Measurements from ENCODE around the gene SPOCK1.

DNA sequence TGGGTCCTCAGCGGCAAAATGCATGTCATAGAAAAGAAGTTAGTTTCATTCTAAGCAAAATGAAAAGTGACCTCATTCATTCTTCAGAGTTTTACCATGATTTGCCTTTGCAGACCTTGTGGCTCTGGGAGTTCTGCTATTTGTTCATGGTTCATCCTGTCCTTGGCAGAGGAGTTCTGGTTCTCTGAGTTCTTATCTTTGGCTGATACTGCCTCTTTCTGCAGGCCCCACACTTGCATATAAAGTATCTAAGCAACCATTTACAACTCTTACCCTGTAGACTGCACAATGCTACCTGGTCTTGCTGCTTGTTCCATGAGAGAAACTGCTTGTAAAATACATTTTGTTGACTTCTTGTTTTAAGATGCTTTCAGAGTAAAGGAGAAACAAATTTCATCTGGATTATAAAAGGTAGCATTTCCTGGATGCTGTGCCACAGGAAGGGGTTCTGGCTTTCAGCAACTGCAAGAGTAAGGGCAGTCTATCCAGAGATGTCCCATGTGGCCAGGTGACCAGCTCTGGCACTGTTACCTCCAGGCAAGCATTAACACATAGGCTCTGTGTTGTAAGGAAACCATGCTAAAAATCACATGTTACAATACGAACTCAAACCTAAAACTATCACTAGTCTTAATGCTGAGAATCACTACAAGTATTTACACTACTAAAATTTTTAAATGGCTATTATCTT lies 513.2 kb downstream of the SPOCK1 start:
- TF ChIP-seq, protein P1, sequence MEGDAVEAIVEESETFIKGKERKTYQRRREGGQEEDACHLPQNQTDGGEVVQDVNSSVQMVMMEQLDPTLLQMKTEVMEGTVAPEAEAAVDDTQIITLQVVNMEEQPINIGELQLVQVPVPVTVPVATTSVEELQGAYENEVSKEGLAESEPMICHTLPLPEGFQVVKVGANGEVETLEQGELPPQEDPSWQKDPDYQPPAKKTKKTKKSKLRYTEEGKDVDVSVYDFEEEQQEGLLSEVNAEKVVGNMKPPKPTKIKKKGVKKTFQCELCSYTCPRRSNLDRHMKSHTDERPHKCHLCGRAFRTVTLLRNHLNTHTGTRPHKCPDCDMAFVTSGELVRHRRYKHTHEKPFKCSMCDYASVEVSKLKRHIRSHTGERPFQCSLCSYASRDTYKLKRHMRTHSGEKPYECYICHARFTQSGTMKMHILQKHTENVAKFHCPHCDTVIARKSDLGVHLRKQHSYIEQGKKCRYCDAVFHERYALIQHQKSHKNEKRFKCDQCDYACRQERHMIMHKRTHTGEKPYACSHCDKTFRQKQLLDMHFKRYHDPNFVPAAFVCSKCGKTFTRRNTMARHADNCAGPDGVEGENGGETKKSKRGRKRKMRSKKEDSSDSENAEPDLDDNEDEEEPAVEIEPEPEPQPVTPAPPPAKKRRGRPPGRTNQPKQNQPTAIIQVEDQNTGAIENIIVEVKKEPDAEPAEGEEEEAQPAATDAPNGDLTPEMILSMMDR (IDR thresholded peaks at IDR 0.05) = no peak
- TF ChIP-seq POLR2A (IDR thresholded peaks at IDR 0.05) = no peak
- no peak for TF ChIP-seq POLR2AphosphoS5 (IDR thresholded peaks at IDR 0.05)

Data from stomach (tissue), 4 donors.